IMR-90 (cell line): ENCODE measurements around the gene YEATS4. TPM values are rescaled to one million over a fixed set of nuclear protein-coding genes. Genes with fewer than 3 reads are reported as not detected.

ENCODE experiments used
- ATAC-seq: fragments of 200-7000 bp; cut with Tn5 transposase; 2 replicates; pipeline ENCODE4 v1.9.1; 2020; ENCODE audit warnings: low read depth, mild to moderate bottlenecking, moderate library complexity
- BruUV-seq: library from RNA; stranded (reverse); fragments of 400-500 nt; replicated peaks from 2 replicates; lab custom pipeline; 2021; lab: Mats Ljungman, UMichigan
- CTCF ChIA-PET: fragments of 300-600 bp; formaldehyde crosslinking; extraction: SDS; loops from one replicate; lab custom pipeline; 2021; ENCODE audit warnings: antibody characterized with exemption; lab: Yijun Ruan, JAX
- POLR2A ChIA-PET: fragments of 300-600 bp; sonication (Branson Sonifier 250); formaldehyde crosslinking; loops from one replicate; lab custom pipeline; 2022; ENCODE audit warnings: antibody characterized with exemption; ENCODE audit not compliant: unreplicated experiment; lab: Charles Lee
- DNase-seq: peaks from one replicate; pipeline ENCODE4 v3.0.0; 2013
- H2AFZ ChIP-seq: replicated peaks from 2 replicates; pipeline ENCODE3; 2013; ENCODE audit warnings: low read length, mild to moderate bottlenecking; ENCODE audit not compliant: poor library complexity
- H2AK5ac ChIP-seq: 2 replicates; pipeline ENCODE4 v1.6.1; 2013; ENCODE audit warnings: low read depth, low read length, inconsistent platforms
- H2AK9ac ChIP-seq: replicated peaks from 2 replicates; pipeline ENCODE3; 2013; ENCODE audit warnings: mild to moderate bottlenecking, low read depth, low read length, moderate library complexity; ENCODE audit not compliant: poor library complexity
- H2BK120ac ChIP-seq: 2 replicates; pipeline ENCODE4 v1.6.1; 2013; ENCODE audit warnings: low read depth, low read length, inconsistent platforms
- H2BK15ac ChIP-seq: 3 replicates; pipeline ENCODE4 v1.6.1; 2013; ENCODE audit warnings: low read depth, low read length, inconsistent platforms
- H2BK20ac ChIP-seq: 2 replicates; pipeline ENCODE4 v1.6.1; 2013; ENCODE audit warnings: low read depth, mild to moderate bottlenecking, inconsistent platforms, low read length, moderate library complexity
- H2BK5ac ChIP-seq: 2 replicates; pipeline ENCODE4 v1.6.1; 2013; ENCODE audit warnings: mild to moderate bottlenecking, low read depth, low read length, inconsistent platforms; ENCODE audit not compliant: poor library complexity, severe bottlenecking
- H3K14ac ChIP-seq: replicated peaks from 2 replicates; pipeline ENCODE4 v1.6.1; 2013; ENCODE audit warnings: low read depth, low read length, inconsistent platforms
- H3K18ac ChIP-seq: 2 replicates; pipeline ENCODE4 v1.6.1; 2013; ENCODE audit warnings: low read depth, low read length, control low read depth
- H3K23ac ChIP-seq: 2 replicates; pipeline ENCODE4 v1.6.1; 2013; ENCODE audit warnings: low read depth, low read length, inconsistent platforms
- H3K27ac ChIP-seq: 2 replicates; pipeline ENCODE4 v1.5.1; 2013; ENCODE audit warnings: mild to moderate bottlenecking, control low read depth, low read length; ENCODE audit not compliant: insufficient read depth
- H3K27me3 ChIP-seq: 2 replicates; pipeline ENCODE4 v1.6.1; 2013; ENCODE audit warnings: low read length; ENCODE audit not compliant: control insufficient read depth, insufficient read depth
- H3K36me3 ChIP-seq: 2 replicates; pipeline ENCODE4 v1.6.1; 2013; ENCODE audit warnings: low read length, mixed read lengths; ENCODE audit not compliant: control insufficient read depth, insufficient read depth
- H3K4ac ChIP-seq: 2 replicates; pipeline ENCODE4 v1.6.1; 2013; ENCODE audit warnings: low read depth, low read length, inconsistent platforms
- H3K4me1 ChIP-seq: 2 replicates; pipeline ENCODE4 v1.6.1; 2013; ENCODE audit warnings: low read length, mixed read lengths; ENCODE audit not compliant: control insufficient read depth, insufficient read depth
- H3K4me2 ChIP-seq: 2 replicates; pipeline ENCODE4 v1.6.1; 2013; ENCODE audit warnings: low read depth, mild to moderate bottlenecking, control low read depth, low read length, moderate library complexity
- H3K4me3 ChIP-seq: 2 replicates; pipeline ENCODE4 v1.5.1; 2013; ENCODE audit warnings: low read depth, mild to moderate bottlenecking, control low read depth, low read length, moderate library complexity; ENCODE audit not compliant: insufficient read depth
- H3K56ac ChIP-seq: 2 replicates; pipeline ENCODE4 v1.6.1; 2013; ENCODE audit warnings: low read length, inconsistent platforms; ENCODE audit not compliant: insufficient read depth; ENCODE audit errors: extremely low read depth
- H3K79me1 ChIP-seq, 2 experiments: 2 replicates each; pipeline ENCODE4 v1.6.1; 2013; ENCODE audit warnings: low read length in 2 of 2, inconsistent platforms in 1 of 2, low read depth in 1 of 2
- H3K9ac ChIP-seq: 2 replicates; pipeline ENCODE4 v1.6.1; 2013; ENCODE audit warnings: low read depth, low read length, control low read depth
- H3K9me1 ChIP-seq: 2 replicates; pipeline ENCODE4 v1.6.1; 2013; ENCODE audit warnings: low read length, inconsistent platforms; ENCODE audit not compliant: insufficient read depth
- H3K9me3 ChIP-seq: 2 replicates; pipeline ENCODE4 v1.6.1; 2013; ENCODE audit warnings: low read length; ENCODE audit not compliant: control insufficient read depth, insufficient read depth
- H4K20me1 ChIP-seq: 2 replicates; pipeline ENCODE4 v1.6.1; 2013; ENCODE audit warnings: low read length, inconsistent platforms; ENCODE audit not compliant: insufficient read depth
- H4K5ac ChIP-seq: 2 replicates; pipeline ENCODE4 v1.6.1; 2013; ENCODE audit warnings: mild to moderate bottlenecking, low read depth, low read length, control low read depth
- H4K8ac ChIP-seq, 2 experiments: 2 replicates each; pipeline ENCODE4 v1.6.1; 2013; ENCODE audit warnings: low read depth in 2 of 2, low read length in 2 of 2, control low read depth in 1 of 2, inconsistent platforms in 1 of 2
- H4K91ac ChIP-seq: 2 replicates; pipeline ENCODE4 v1.6.1; 2013; ENCODE audit warnings: low read depth, low read length, inconsistent platforms; ENCODE audit not compliant: insufficient read depth
- CEBPB ChIP-seq: IDR thresholded peaks from 2 replicates; pipeline ENCODE4 v1.6.1; 2012; ENCODE audit warnings: low read depth, low read length, improper control_type of control experiment
- FOS ChIP-seq: fragments of 150-350 bp; IDR thresholded peaks from 2 replicates; pipeline ENCODE4 v1.6.1; 2016; ENCODE audit warnings: low read depth, low read length
- MAFK ChIP-seq: IDR thresholded peaks from 2 replicates; pipeline ENCODE4 v1.6.1; 2012; ENCODE audit warnings: low read depth, low read length, improper control_type of control experiment
- MAZ ChIP-seq: IDR thresholded peaks from 2 replicates; pipeline ENCODE4 v1.6.1; 2012; ENCODE audit warnings: low read depth, mild to moderate bottlenecking, low read length, improper control_type of control experiment, moderate library complexity, borderline replicate concordance
- MXI1 ChIP-seq: IDR thresholded peaks from 2 replicates; pipeline ENCODE4 v1.6.1; 2012; ENCODE audit warnings: low read depth, mild to moderate bottlenecking, low read length, moderate library complexity, borderline replicate concordance
- POLR2A ChIP-seq: IDR thresholded peaks from 2 replicates; pipeline ENCODE4 v1.6.1; 2012; ENCODE audit warnings: mild to moderate bottlenecking, low read depth, low read length
- RAD21 ChIP-seq: IDR thresholded peaks from 2 replicates; pipeline ENCODE4 v1.6.1; 2012; ENCODE audit warnings: low read length, improper control_type of control experiment
- WGBS, 2 experiments: methylation state at CpG; one replicate each; pipeline versions ENCODE4 v1.1.5 to v1.1.7; 2013; ENCODE audit warnings: missing lambda C conversion rate in 2 of 2; ENCODE audit not compliant: insufficient read length in 1 of 2; ENCODE audit errors: extremely low coverage in 2 of 2; 5-methylcytosine and 5-hydroxymethylcytosine counted together
- dilution Hi-C: fragments of 300-500 bp; cut with HindIII; formaldehyde crosslinking; loops from one replicate; pipeline ENCODE4 v1.14.3; 2018; ENCODE audit warnings: low sequenced_read_pairs; ENCODE audit not compliant: unreplicated experiment
- in situ Hi-C: fragments of 300-500 bp; cut with MboI; formaldehyde crosslinking; loops from 3 replicates; pipeline ENCODE4 v1.14.3; 2019; ENCODE audit warnings: low sequenced_read_pairs, inconsistent platforms, mixed read lengths
- intact Hi-C: fragments of 100-400 bp; cut with micrococcal nuclease; formaldehyde crosslinking; loops from 2 replicates; pipeline ENCODE4 v1.10.0; 2022
- polyA plus RNA-seq, 3 experiments: library from polyadenylated mRNA; depleted of rRNA; stranded (reverse); fragments of >200 nt; gene quantifications; 2 replicates each; pipeline ENCODE4 v1.2.3, GENCODE V29; 2012; ENCODE audit warnings: low replicate concordance in 1 of 3
- total RNA-seq: library from RNA; depleted of rRNA; stranded (reverse); fragments of >200 nt; gene quantifications from 2 replicates; pipeline ENCODE4 v1.2.3, GENCODE V29; 2012

The YEATS4 gene
- total and polyA plus RNA-seq, 2 of the 4 experiments (the other 2 are of a cell fraction) = 6.9 to 15.1 TPM

GRCh38 chr12:69431591-69432222 lies 72.2 kb downstream of the YEATS4 start:
- intact Hi-C loops = no loop called here
- no peaks in the 10 kb centered on the region for H3K27me3 ChIP-seq
- no peak overlapping the region for H3K14ac ChIP-seq
- no peak overlapping the region for H4K91ac ChIP-seq
- H3K18ac ChIP-seq = no peak overlapping the region
- no peaks in the 10 kb centered on the region for H3K36me3 ChIP-seq
- H4K8ac ChIP-seq = no peak overlapping the region
- no peak overlapping the region for H3K4ac ChIP-seq
- no peak overlapping the region for H3K27ac ChIP-seq
- DNase-seq (no peak), ATAC-seq (no peak)
- no peaks in the 10 kb centered on the region for H4K20me1 ChIP-seq
- TF ChIP-seq POLR2A (no peak), MAFK (no peak), CEBPB (no peak), FOS (no peak), MXI1 (no peak), RAD21 (no peak), MAZ (no peak)
- H2BK120ac ChIP-seq = no peak overlapping the region
- no peak overlapping the region for H2BK15ac ChIP-seq
- H2AK5ac ChIP-seq = no peak overlapping the region
- no peak overlapping the region for H3K4me2 ChIP-seq
- H3K4me1 ChIP-seq = no peaks in the 10 kb centered on the region
- in situ Hi-C loops = no loop called here
- no TSS peak for BruUV-seq
- ChIA-PET POLR2A (no interaction called here), CTCF (no interaction called here)
- no peak overlapping the region for H3K4me3 ChIP-seq
- no peak overlapping the region for H3K56ac ChIP-seq
- H2AFZ ChIP-seq = no peak overlapping the region
- no CpG with 5 or more reads among the region's 8 CpGs for WGBS, 2 experiments
- H3K9me3 ChIP-seq = no peaks in the 10 kb centered on the region
- no peak overlapping the region for H3K23ac ChIP-seq
- H3K9me1 ChIP-seq = no peaks in the 10 kb centered on the region
- H2BK5ac ChIP-seq = no peak overlapping the region
- dilution Hi-C loops = no loop called here
- H3K79me1 ChIP-seq = no peaks in the 10 kb centered on the region
- H4K5ac ChIP-seq = no peak overlapping the region
- no peak overlapping the region for H3K9ac ChIP-seq
- H2BK20ac ChIP-seq = no peak overlapping the region
- no peak overlapping the region for H2AK9ac ChIP-seq
